Trophoblast cell (in vitro differentiated cells and primary cell): ENCODE results near the gene GRK2.
A peak's percentile ranks its signal among the peaks of the same experiment; 100 is the strongest.

ENCODE experiments used
- DNase-seq, 2 donors: peaks; one replicate each; pipeline ENCODE4 v3.0.0-alpha.2; 2016
- H2AFZ ChIP-seq: 2 replicates; pipeline ENCODE4 v1.6.1; 2013; ENCODE audit warnings: low read length, moderate library complexity, mild to moderate bottlenecking; ENCODE audit not compliant: insufficient read depth, poor library complexity
- H2AK5ac ChIP-seq: 2 replicates; pipeline ENCODE4 v1.6.1; 2013; ENCODE audit warnings: mild to moderate bottlenecking, low read length
- H2BK120ac ChIP-seq: 2 replicates; pipeline ENCODE4 v1.6.1; 2013; ENCODE audit warnings: low read length, mild to moderate bottlenecking, moderate library complexity; ENCODE audit not compliant: insufficient read depth, poor library complexity
- H2BK12ac ChIP-seq: 2 replicates; pipeline ENCODE4 v1.6.1; 2013; ENCODE audit warnings: mild to moderate bottlenecking, low read length, moderate library complexity
- H2BK5ac ChIP-seq: 2 replicates; pipeline ENCODE4 v1.6.1; 2013; ENCODE audit warnings: low read length, low read depth, moderate library complexity, mild to moderate bottlenecking; ENCODE audit not compliant: poor library complexity
- H3K14ac ChIP-seq: 2 replicates; pipeline ENCODE4 v1.6.1; 2013; ENCODE audit warnings: mild to moderate bottlenecking, low read length
- H3K18ac ChIP-seq: 2 replicates; pipeline ENCODE4 v1.6.1; 2013; ENCODE audit warnings: mild to moderate bottlenecking, low read length
- H3K23ac ChIP-seq: 2 replicates; pipeline ENCODE4 v1.6.1; 2013; ENCODE audit warnings: low read length
- H3K27ac ChIP-seq: 2 replicates; pipeline ENCODE4 v1.5.1; 2013; ENCODE audit warnings: low read depth, mild to moderate bottlenecking, inconsistent platforms, low read length, moderate library complexity
- H3K27me3 ChIP-seq: 2 replicates; pipeline ENCODE4 v1.6.1; 2013; ENCODE audit warnings: inconsistent platforms, mild to moderate bottlenecking, low read length, moderate library complexity; ENCODE audit not compliant: insufficient read depth
- H3K36me3 ChIP-seq, 2 experiments: 1 replicate in 1 of 2; 2 replicates in 1 of 2; pipeline ENCODE4 v1.6.1; 2013; ENCODE audit warnings: low read length in 2 of 2, mild to moderate bottlenecking in 2 of 2, moderate library complexity in 1 of 2; ENCODE audit not compliant: insufficient read depth in 2 of 2, control insufficient read depth in 1 of 2
- H3K4ac ChIP-seq: 2 replicates; pipeline ENCODE4 v1.6.1; 2013; ENCODE audit warnings: low read depth, mild to moderate bottlenecking, low read length, moderate library complexity
- H3K4me1 ChIP-seq, 2 experiments: 1 replicate in 1 of 2; 2 replicates in 1 of 2; pipeline ENCODE4 v1.6.1; 2013; ENCODE audit warnings: low read length in 2 of 2, mild to moderate bottlenecking in 2 of 2, moderate library complexity in 1 of 2; ENCODE audit not compliant: insufficient read depth in 2 of 2, control insufficient read depth in 1 of 2
- H3K4me2 ChIP-seq: 2 replicates; pipeline ENCODE4 v1.6.1; 2013; ENCODE audit warnings: inconsistent platforms, mild to moderate bottlenecking, low read length, moderate library complexity
- H3K4me3 ChIP-seq: 2 replicates; pipeline ENCODE4 v1.5.1; 2013; ENCODE audit warnings: mild to moderate bottlenecking, low read depth, low read length, inconsistent platforms
- H3K79me1 ChIP-seq: one replicate; pipeline ENCODE4 v1.6.1; 2013; ENCODE audit warnings: low read length
- H3K79me2 ChIP-seq: 2 replicates; pipeline ENCODE4 v1.6.1; 2013; ENCODE audit warnings: low read length, mild to moderate bottlenecking; ENCODE audit not compliant: control insufficient read depth, insufficient read depth, poor library complexity
- H3K9ac ChIP-seq: 2 replicates; pipeline ENCODE4 v1.6.1; 2013; ENCODE audit warnings: mild to moderate bottlenecking, low read length
- H3K9me3 ChIP-seq: 2 replicates; pipeline ENCODE4 v1.6.1; 2013; ENCODE audit warnings: low read depth, mild to moderate bottlenecking, control low read depth, inconsistent platforms, low read length; ENCODE audit not compliant: insufficient read depth
- H4K12ac ChIP-seq: 2 replicates; pipeline ENCODE4 v1.6.1; 2013; ENCODE audit warnings: low read depth, mild to moderate bottlenecking, low read length, moderate library complexity
- H4K8ac ChIP-seq: 2 replicates; pipeline ENCODE4 v1.6.1; 2013; ENCODE audit warnings: low read depth, mild to moderate bottlenecking, low read length, moderate library complexity
- H4K91ac ChIP-seq: one replicate; pipeline ENCODE4 v1.6.1; 2013; ENCODE audit warnings: low read depth, mild to moderate bottlenecking, low read length, moderate library complexity
- WGBS: extraction: QIAGEN DNeasy Blood & Tissue Kit; methylation state at CpG from one replicate; pipeline ENCODE4 v1.1.7; 2013; ENCODE audit warnings: missing lambda C conversion rate; ENCODE audit not compliant: insufficient read length, insufficient coverage; ENCODE audit errors: extremely low coverage; 5-methylcytosine and 5-hydroxymethylcytosine counted together

The GRK2 gene

GRCh38 chr11:67268081-67268961, 2.0 kb downstream of the GRK2 start:
- Histone ChIP-seq H2BK120ac (no peak overlapping the region), H3K4me1 (peaks cover 26 to 34% of the 10 kb centered on the region in 2 experiments), H4K12ac (no peak overlapping the region), H3K9me3 (no peaks in the 10 kb centered on the region), H4K91ac (no peak overlapping the region), H3K18ac (no peak overlapping the region), H3K4me2 (peak overlapping the region; percentile 92), H3K79me1 (peaks cover 5% of the 10 kb centered on the region), H2BK12ac (no peak overlapping the region), H3K14ac (no peak overlapping the region), H3K23ac (no peak overlapping the region), H3K36me3 (peaks cover 21 to 22% of the 10 kb centered on the region in 2 experiments), H2AFZ (no peak overlapping the region), H3K27me3 (no peaks in the 10 kb centered on the region), H3K4me3 (no peak overlapping the region), H3K9ac (no peak overlapping the region), H2BK5ac (no peak overlapping the region), H2AK5ac (no peak overlapping the region), H3K79me2 (peaks cover 12% of the 10 kb centered on the region), H4K8ac (no peak overlapping the region), H3K27ac (no peak overlapping the region), H3K4ac (peak overlapping the region; percentile 23)
- no peak for DNase-seq
- no CpG with 5 or more reads among the region's 21 CpGs for WGBS

DNA sequence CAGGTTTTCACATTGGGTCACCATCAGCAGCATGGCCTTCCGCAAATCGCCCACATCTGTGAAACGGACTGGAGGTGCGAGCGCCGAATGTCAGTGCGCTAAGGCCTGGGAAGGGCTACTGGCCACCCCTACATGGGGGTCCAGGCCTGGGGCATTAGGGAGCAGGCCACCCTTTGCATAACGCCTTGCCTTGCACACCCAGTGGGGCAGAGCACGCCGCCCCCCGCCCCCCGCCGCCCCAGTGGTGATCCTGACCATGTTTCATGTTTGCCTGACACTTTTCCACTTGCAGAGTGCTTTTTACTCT, 2.6 kb downstream of the GRK2 start:
- no peaks in the 10 kb centered on the region for H3K27me3 ChIP-seq
- no peak overlapping the region for H2AFZ ChIP-seq
- H2BK120ac ChIP-seq = no peak overlapping the region
- H3K4ac ChIP-seq = peak overlapping the region; percentile 23
- no peak overlapping the region for H2BK12ac ChIP-seq
- WGBS = no CpG with 5 or more reads among the region's 13 CpGs
- H3K36me3 ChIP-seq = peaks cover 21 to 22% of the 10 kb centered on the region in 2 experiments
- no peak overlapping the region for H3K23ac ChIP-seq
- no peaks in the 10 kb centered on the region for H3K9me3 ChIP-seq
- H3K79me1 ChIP-seq = peaks cover 5% of the 10 kb centered on the region
- no peak overlapping the region for H2BK5ac ChIP-seq
- H4K12ac ChIP-seq = no peak overlapping the region
- no peak for DNase-seq
- H3K14ac ChIP-seq = no peak overlapping the region
- H3K4me1 ChIP-seq = peaks cover 26 to 35% of the 10 kb centered on the region in 2 experiments
- H3K79me2 ChIP-seq = peaks cover 12% of the 10 kb centered on the region
- H3K27ac ChIP-seq = no peak overlapping the region
- H3K9ac ChIP-seq = no peak overlapping the region
- no peak overlapping the region for H3K18ac ChIP-seq
- H3K4me3 ChIP-seq = no peak overlapping the region
- H4K8ac ChIP-seq = no peak overlapping the region
- H2AK5ac ChIP-seq = no peak overlapping the region
- no peak overlapping the region for H4K91ac ChIP-seq
- no peak overlapping the region for H3K4me2 ChIP-seq

- no peaks in the 10 kb centered on the region for H3K9me3 ChIP-seq
- H4K8ac ChIP-seq = peak overlapping the region; percentile 10
- no peak overlapping the region for H2BK12ac ChIP-seq
- H3K14ac ChIP-seq = no peak overlapping the region
- peak overlapping the region; percentile 29 for H3K18ac ChIP-seq
- H3K27ac ChIP-seq = peak overlapping the region; percentile 65
- H3K4me3 ChIP-seq = no peak overlapping the region
- no peak overlapping the region for H2AFZ ChIP-seq
- no CpG with 5 or more reads among the region's 15 CpGs for WGBS
- no peak overlapping the region for H3K23ac ChIP-seq
- peak overlapping the region; percentile 51 for H3K4me2 ChIP-seq
- peak overlapping the region; percentile 16 for H3K4ac ChIP-seq
- H3K79me2 ChIP-seq = peaks cover 12% of the 10 kb centered on the region
- peak overlapping the region; percentile 0 for H4K91ac ChIP-seq
- peaks cover 5% of the 10 kb centered on the region for H3K79me1 ChIP-seq
- no peak overlapping the region for H2BK120ac ChIP-seq
- peaks cover 21 to 22% of the 10 kb centered on the region in 2 experiments for H3K36me3 ChIP-seq
- no peak for DNase-seq
- H3K27me3 ChIP-seq = no peaks in the 10 kb centered on the region
- no peak overlapping the region for H2BK5ac ChIP-seq
- no peak overlapping the region for H4K12ac ChIP-seq
- H3K9ac ChIP-seq = no peak overlapping the region
- H3K4me1 ChIP-seq = peaks cover 26 to 35% of the 10 kb centered on the region in 2 experiments
- H2AK5ac ChIP-seq = no peak overlapping the region
Measured at GRCh38 chr11:67269401-67270255, 3.4 kb downstream of the GRK2 start.

- DNase-seq = no peak
- Histone ChIP-seq H3K4ac (no peak overlapping the region), H3K27me3 (no peaks in the 10 kb centered on the region), H3K4me3 (no peak overlapping the region), H3K14ac (no peak overlapping the region), H3K79me1 (peaks cover 5% of the 10 kb centered on the region), H3K9ac (no peak overlapping the region), H3K9me3 (no peaks in the 10 kb centered on the region), H2BK5ac (no peak overlapping the region), H2AFZ (no peak overlapping the region), H3K23ac (no peak overlapping the region), H4K91ac (no peak overlapping the region), H3K18ac (peak overlapping the region; percentile 4), H3K4me1 (peaks cover 26 to 38% of the 10 kb centered on the region in 2 experiments), H4K8ac (peak overlapping the region; percentile 10), H4K12ac (no peak overlapping the region), H3K36me3 (peaks cover 22 to 26% of the 10 kb centered on the region in 2 experiments), H3K79me2 (peaks cover 12% of the 10 kb centered on the region), H2AK5ac (no peak overlapping the region), H2BK12ac (no peak overlapping the region), H2BK120ac (no peak overlapping the region), H3K4me2 (peak overlapping the region; percentile 51), H3K27ac (peak overlapping the region; percentile 65)
- no CpG with 5 or more reads among the region's 28 CpGs for WGBS
Measured at GRCh38 chr11:67270256-67271204, 4.3 kb downstream of the GRK2 start.
